ENCODE data around the gene EPS8L2.
"Not testable (repeated sequence)": the region's sequence is repeated elsewhere in the genome, so short reads cannot be mapped to it uniquely, and the experiment has no call there.

Gene EPS8L2

DNA sequence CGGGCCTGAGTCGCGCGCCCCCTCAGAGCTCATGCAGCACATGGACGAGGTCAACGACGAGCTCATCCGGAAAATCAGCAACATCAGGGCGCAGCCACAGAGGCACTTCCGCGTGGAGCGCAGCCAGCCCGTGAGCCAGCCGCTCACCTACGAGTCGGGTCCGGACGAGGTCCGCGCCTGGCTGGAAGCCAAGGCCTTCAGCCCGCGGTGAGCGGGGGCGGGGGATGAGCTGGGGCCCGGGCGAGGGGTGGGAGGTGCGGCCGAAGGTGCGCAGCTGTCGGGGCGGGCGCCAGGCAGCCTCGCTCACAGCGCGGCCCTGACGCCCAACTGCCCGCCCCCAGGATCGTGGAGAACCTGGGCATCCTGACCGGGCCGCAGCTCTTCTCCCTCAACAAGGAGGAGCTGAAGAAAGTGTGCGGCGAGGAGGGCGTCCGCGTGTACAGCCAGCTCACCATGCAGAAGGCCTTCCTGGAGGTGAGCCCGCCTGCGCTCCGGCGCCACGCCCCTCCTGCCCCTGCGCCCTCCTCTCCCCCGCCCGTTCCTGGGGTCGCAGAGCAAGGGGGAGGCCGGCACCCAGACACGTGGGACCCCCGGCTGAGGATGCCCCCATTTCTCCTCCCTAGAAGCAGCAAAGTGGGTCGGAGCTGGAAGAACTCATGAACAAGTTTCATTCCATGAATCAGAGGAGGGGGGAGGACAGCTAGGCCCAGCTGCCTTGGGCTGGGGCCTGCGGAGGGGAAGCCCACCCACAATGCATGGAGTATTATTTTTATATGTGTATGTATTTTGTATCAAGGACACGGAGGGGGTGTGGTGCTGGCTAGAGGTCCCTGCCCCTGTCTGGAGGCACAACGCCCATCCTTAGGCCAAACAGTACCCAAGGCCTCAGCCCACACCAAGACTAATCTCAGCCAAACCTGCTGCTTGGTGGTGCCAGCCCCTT lies 20.5 kb downstream of the EPS8L2 start:
- peak; percentile 31 for DNase-seq

GRCh38 chr11:727281-727701 lies 21.3 kb downstream of the EPS8L2 start:
- DNase-seq: no peak

DNA sequence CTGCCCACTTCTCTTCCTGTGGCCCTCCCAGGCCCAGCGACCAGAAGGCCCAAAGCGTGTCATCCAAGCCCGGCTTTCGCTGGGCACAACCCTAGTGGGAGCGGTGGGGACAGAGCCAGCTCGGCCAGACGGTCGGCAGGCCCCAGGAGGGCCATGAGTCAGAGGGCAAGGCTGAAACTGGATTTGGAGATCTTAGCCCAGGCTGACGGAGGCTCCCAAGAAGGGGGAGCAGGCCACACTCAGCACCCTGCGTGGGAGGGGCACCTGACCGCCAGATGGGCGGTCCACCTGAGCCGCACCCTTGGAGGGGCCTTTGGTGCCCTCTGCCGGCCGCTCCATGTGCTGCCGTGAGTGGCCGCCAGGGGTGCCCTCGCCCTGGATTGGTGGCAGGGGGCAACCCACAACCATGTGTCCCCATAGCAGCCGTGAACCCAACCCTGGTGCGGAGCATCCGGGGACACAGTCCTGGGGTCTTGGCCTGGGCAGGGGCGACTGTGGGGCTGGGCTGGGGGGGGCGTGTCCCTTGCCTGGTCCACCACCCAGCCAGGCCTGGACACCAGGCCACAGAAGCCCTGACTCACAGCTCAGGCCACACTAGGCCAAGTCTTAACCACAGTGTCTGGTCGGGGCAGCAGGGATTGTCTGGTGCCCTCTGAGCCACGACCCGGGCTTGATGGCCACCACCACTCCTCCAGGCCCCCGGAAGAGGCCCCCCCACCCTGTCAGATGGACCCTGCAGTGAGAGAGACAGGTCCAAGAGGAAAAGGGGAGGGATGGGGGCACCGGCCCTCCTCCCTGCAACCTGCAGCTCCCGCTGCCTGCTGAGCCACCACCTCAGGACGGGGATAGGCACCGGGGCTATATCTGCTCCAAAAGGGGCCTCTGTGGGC lies 22.1 kb downstream of the EPS8L2 start:
- DNase-seq: peak; percentile 87

GRCh38 chr11:728901-729491 lies 23.0 kb downstream of the EPS8L2 start:
- DNase-seq: no peak

DNA sequence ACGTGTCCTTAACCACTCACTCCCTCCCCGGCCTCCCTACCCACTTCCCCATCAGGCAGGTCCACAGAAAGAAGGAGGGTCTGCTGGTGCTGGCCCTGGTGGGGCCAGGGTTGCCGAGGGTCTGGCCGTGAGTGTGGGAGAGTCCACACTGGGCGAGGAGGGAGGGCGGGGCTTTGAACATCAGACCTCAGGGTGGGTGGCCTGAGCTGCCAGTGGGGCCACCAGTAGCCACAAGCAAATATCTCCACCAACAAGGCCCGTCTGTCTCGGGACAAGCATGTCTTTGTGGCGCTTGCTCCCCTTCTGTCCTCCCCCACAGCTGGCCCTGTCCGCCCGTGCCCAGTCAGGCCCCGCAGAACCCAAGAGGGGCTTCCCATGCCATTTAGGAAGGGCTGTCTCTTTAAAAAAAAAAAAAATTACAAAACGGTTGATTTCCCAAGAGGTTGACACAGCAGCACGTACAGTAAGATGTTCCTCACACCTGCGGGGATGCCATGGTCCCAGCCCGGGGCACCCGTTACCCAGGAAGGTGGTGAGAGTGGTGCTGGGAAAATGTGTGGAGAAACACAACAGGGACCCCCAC lies 23.6 kb downstream of the EPS8L2 start:
- DNase-seq: no peak

DNA sequence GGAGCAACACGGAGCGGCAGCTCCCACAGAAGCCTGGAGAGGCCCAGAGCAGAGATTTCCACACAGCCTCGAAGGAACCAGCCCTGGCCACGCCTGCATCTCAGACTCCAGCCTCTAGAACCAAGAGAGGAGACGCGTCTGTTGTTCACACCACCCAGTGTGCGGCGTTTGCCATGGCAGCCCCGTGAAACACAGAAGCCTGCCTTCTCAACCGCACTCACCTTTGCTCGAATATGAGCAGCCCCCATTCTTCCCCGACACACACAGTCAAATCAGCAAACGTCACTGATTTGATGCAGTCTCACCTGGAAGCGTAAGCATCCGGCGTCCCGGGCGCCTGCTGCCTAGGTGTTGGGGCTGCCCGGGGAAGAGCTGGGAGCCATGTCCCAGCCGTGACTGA lies 27.0 kb downstream of the EPS8L2 start:
- no peak for DNase-seq

- DNase-seq: not testable (repeated sequence)
These were observed 28.5 kb downstream of the EPS8L2 start for GRCh38 chr11:734541-734940.

DNA sequence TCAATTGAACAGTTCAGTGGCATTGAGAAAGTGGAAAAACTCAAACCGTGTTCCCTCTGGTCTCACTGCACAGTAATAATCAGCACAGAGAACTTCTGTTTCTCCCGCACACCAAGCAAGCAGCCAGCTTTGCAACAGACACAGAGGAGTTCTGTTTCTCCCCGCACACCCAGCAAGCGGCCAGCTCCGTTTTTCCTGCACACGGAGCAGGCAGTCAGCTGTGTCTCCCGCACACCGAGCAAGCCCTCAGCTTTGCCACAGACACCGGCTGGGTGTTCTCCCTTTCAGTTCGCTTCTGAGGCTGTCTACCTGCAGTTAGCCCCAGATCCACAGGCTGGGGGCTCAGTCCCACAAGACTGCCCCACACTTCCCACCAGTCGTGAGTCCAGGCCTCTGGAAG lies 31.3 kb downstream of the EPS8L2 start:
- DNase-seq: no peak

DNA sequence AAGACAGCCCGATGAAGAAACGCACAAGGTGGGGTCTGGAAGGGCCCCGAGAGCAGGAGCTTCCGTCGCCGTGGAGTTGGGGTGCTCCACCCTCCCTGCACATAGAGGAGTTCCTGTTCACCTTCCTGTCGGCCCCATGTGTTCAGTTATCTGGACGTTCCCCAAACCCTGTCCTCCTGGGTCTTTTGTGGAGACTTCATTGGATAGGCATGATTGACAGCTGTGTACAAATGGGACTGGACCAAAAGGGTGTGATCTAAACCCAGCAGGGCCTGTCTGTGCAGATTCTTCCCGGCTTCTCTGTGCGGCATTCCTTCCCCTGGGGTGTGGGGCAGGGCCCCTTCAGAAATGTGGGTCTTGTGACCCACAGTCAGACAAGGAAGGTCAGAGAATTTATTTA lies 31.9 kb downstream of the EPS8L2 start:
- DNase-seq: not testable (repeated sequence)

DNA sequence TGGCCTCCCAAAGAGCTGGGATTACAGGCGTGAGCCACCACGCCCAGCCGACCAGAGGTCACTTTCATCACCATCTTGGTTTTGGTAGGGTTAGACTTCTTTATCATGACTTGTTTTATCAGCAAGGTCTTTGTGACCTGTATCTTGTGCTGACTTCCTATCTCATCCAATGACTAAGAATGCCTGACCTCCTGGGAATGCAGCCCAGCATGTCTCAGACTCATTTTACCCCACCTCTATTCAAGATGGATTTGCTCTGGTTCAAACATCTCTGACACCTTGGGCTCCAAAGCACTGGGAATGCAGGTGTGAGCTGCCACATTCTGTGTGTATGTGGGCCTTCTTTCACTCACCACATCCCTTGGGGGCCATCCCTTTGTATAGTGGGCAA lies 36.1 kb downstream of the EPS8L2 start:
- DNase-seq: no peak

- DNase-seq: no peak
These were observed 36.7 kb downstream of the EPS8L2 start for GRCh38 chr11:742571-743201.

GRCh38 chr11:745428-745827 lies 39.4 kb downstream of the EPS8L2 start:
- peak; percentile 21 for DNase-seq

- no peak for DNase-seq
These were observed 40.5 kb downstream of the EPS8L2 start for GRCh38 chr11:746289-747157.

GRCh38 chr11:747158-748006 lies 41.4 kb downstream of the EPS8L2 start, which contains the start of gene TALDO1:
Gene TALDO1 (plus strand): TSS chr11:747464. CDS start chr11:747482, 18 bp downstream.
- DNase-seq: peak; percentile 93

DNA sequence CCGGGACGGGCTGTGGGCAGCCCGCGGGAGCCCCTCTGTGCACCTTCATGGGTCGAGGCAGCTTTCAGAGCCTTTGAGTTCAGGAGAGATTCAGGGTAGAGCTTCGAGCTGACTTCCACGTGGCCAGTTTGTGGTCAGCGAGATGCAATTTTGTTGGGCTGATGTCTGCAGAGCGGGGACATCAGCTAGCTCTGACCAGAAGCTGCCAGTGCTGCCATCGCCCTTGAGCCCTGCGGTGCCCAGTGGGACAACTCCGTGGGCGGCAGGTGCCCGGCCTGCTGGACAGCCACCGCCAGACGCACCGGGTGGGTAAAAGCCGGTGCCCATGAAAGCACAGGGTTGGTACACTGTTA lies 42.0 kb downstream of the EPS8L2 start:
- DNase-seq: peak; percentile 68

GRCh38 chr11:749731-750130 lies 43.7 kb downstream of the EPS8L2 start:
- DNase-seq: no peak

DNA sequence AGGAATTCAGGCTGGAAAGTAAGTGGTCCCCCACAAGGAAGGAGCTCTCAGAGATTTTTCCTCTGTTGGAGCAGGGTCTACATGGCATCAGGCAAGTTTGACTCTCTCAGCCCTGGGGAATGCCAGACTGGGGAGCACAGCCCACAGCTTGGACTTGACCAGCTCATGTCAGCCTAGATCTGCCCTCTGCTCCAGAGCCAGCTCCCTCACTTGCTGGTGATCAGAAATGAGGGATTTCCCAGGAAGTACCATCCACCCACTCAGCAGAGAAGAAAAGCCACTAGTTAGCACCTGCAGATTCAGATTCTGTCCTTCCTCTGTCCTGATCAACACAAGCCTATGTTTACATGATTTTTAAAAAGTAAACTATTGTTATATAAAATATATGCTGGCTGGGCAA lies 54.2 kb downstream of the EPS8L2 start:
- no peak for DNase-seq

DNA sequence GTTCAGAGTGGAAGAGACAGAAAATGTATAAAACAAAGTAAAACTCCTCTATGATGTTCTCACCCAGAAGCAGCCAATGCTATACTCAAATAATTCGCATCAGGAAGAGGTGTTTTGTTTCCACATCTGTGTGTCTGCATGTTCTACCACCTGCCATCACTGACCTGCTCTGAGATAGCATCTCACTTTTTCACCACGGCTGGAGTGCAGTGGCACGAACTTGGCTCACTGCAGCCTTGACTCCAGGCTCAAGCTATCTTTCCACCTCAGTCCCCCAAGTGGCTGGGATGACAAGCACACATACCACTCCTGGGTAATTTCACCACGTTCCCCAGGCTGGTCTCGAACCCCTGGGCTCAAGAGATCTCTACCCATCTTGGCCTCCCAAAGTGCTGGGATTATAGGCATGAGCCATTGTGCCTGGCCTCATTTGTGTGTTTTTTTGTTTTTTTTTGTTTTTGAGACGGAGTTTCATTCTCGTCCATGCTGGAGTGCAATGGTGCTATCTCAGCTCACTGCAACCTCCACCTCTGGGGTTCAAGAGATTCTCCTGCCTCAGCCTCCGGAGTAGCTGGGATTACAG lies 55.6 kb downstream of the EPS8L2 start:
- no peak for DNase-seq

DNA sequence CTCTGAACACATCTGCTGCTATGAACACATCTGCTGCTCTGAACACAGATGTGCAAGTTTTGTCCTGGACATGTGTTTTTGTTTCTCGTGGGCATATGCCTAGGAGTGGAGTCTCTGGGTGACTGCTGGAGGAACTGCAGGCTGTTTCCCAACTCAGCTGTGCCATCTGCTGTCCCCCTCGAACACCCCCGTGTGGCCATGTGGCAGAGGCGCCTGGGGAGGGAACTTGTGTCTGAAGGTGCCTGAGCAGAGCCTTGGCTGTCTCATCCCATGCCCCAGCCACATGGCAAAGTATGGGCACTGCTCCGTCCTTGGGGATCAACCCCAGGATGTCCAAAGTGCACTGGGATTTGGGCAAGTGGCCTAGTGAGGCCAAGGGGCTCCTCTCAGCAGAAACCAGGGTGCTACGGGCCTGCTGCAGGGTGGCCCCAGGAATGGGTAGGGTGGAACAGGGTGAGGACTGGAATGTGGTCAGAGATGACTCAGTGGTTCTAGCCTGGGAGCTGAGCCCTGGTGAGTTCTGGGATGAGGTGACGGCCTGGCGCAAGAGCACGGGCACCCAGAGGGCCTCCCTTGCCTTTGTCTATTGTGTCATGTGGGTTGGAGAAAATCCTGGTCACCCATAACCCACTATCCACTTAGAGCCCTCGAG lies 56.5 kb downstream of the EPS8L2 start:
- no peak for DNase-seq

- no peak for DNase-seq
These were observed 57.0 kb downstream of the EPS8L2 start for GRCh38 chr11:763073-763463.

Data from OCI-M1 (cell line).